OCI-LY3 (cell line): ENCODE data around the gene TBX6.

Source experiments
- H2AFZ ChIP-seq: fragments of 200-600, 300-600 bp; shearing (Covaris generic); 2 replicates; pipeline ENCODE4 v1.6.0; 2014; ENCODE audit warnings: antibody characterized with exemption, low read depth, low read length
- H3K27ac ChIP-seq: fragments of 200-600, 300-600 bp; sonication (generic); 2 replicates; pipeline ENCODE4 v1.5.1; 2014; ENCODE audit warnings: mild to moderate bottlenecking, low read length, moderate library complexity, mixed read lengths
- H3K27me3 ChIP-seq: fragments of 200-600, 300-600 bp; sonication (generic); 2 replicates; pipeline ENCODE4 v1.6.1; 2014; ENCODE audit warnings: low read depth, low read length, mixed read lengths
- H3K36me3 ChIP-seq: fragments of 200-600, 300-600 bp; sonication (generic); replicated peaks from 2 replicates; pipeline ENCODE3; 2014; ENCODE audit warnings: low read depth, low read length, mixed read lengths
- H3K4me1 ChIP-seq: fragments of 300-600, 200-600 bp; sonication (generic); 2 replicates; pipeline ENCODE4 v1.6.1; 2014; ENCODE audit warnings: low read length, mixed read lengths
- H3K4me2 ChIP-seq: fragments of 200-600, 300-600 bp; sonication (generic); 2 replicates; pipeline ENCODE4 v1.6.1; 2014; ENCODE audit warnings: low read length, mixed read lengths
- H3K4me3 ChIP-seq: fragments of 300-600, 200-600 bp; sonication (generic); 2 replicates; pipeline ENCODE4 v1.5.1; 2014; ENCODE audit warnings: antibody characterized with exemption, mild to moderate bottlenecking, low read length, moderate library complexity
- H3K79me2 ChIP-seq: fragments of 300-600, 200-600 bp; shearing (Covaris generic); 2 replicates; pipeline ENCODE4 v1.6.1; 2014; ENCODE audit warnings: mild to moderate bottlenecking, low read length, mixed read lengths
- H3K9ac ChIP-seq: fragments of 300-600, 200-600 bp; shearing (Covaris generic); 2 replicates; pipeline ENCODE4 v1.6.0; 2014; ENCODE audit warnings: mild to moderate bottlenecking, low read length, moderate library complexity
- H3K9me3 ChIP-seq: fragments of 200-600, 300-600 bp; shearing (Covaris generic); 2 replicates; pipeline ENCODE4 v1.6.1; 2014; ENCODE audit warnings: low read length, mixed read lengths; ENCODE audit not compliant: insufficient read depth
- H4K20me1 ChIP-seq: fragments of 200-600, 300-600 bp; sonication (generic); 2 replicates; pipeline ENCODE4 v1.6.1; 2016; ENCODE audit warnings: low read length, mixed read lengths; ENCODE audit not compliant: insufficient read depth
- EZH2phosphoT487 ChIP-seq: fragments of 200-600 bp; shearing (Covaris generic); IDR thresholded peaks from 2 replicates; pipeline ENCODE4 v1.6.1; 2018; ENCODE audit warnings: antibody characterized with exemption, mixed run types, low read depth
- TF ChIP-seq, protein P1 (sequence below): fragments of 200-600, 300-600 bp; sonication (generic); IDR thresholded peaks from 2 replicates; pipeline ENCODE4 v1.5.1; 2014; ENCODE audit warnings: antibody characterized with exemption, low read length, low read depth

Gene TBX6

DNA sequence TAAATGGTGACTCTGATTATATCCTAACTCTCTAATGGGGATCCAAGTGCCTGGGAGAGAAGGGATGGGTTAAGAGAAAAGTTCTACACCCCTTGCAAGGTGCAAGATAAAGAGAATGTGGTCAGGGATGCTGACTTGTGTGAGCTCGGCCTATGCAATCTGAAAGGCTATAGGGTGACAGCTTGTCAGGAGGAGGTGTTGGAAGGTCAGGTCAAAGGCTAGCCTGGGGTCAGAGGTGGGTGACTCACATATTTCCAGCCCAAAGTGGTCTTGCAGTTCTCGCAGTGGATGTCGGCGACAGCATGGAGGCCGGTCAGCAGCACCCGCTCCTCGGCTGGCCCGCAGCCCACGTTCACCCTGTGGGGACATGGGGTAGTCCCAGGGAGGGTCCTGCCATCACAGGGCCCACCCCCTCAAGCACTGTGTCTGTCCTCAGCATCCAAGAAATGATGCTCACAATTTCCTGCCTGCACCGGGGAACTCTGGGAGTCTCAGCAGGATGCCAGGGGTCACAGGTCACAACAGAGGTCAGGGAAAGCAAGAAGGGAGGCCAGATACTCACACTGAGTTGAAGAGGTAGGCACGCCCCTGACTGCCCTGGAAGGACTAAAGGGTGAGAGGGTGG is 2.9 kb upstream of the TBX6 start:
- no peak overlapping the region for H3K4me3 ChIP-seq
- H2AFZ ChIP-seq = no peak overlapping the region
- no peak overlapping the region for H3K9ac ChIP-seq
- H3K9me3 ChIP-seq = peaks cover 11% of the 10 kb centered on the region; the same call in 1 of the 2 replicates
- no peaks in the 10 kb centered on the region for H3K79me2 ChIP-seq
- no peak overlapping the region for H3K4me2 ChIP-seq
- peaks cover 7% of the 10 kb centered on the region for H3K4me1 ChIP-seq
- no peak overlapping the region for H3K27ac ChIP-seq
- H3K36me3 ChIP-seq = peaks cover 4% of the 10 kb centered on the region
- TF ChIP-seq EZH2phosphoT487 = no peak
- TF ChIP-seq, protein P1, sequence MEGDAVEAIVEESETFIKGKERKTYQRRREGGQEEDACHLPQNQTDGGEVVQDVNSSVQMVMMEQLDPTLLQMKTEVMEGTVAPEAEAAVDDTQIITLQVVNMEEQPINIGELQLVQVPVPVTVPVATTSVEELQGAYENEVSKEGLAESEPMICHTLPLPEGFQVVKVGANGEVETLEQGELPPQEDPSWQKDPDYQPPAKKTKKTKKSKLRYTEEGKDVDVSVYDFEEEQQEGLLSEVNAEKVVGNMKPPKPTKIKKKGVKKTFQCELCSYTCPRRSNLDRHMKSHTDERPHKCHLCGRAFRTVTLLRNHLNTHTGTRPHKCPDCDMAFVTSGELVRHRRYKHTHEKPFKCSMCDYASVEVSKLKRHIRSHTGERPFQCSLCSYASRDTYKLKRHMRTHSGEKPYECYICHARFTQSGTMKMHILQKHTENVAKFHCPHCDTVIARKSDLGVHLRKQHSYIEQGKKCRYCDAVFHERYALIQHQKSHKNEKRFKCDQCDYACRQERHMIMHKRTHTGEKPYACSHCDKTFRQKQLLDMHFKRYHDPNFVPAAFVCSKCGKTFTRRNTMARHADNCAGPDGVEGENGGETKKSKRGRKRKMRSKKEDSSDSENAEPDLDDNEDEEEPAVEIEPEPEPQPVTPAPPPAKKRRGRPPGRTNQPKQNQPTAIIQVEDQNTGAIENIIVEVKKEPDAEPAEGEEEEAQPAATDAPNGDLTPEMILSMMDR = no peak
- no peaks in the 10 kb centered on the region for H3K27me3 ChIP-seq
- no peaks in the 10 kb centered on the region for H4K20me1 ChIP-seq

DNA sequence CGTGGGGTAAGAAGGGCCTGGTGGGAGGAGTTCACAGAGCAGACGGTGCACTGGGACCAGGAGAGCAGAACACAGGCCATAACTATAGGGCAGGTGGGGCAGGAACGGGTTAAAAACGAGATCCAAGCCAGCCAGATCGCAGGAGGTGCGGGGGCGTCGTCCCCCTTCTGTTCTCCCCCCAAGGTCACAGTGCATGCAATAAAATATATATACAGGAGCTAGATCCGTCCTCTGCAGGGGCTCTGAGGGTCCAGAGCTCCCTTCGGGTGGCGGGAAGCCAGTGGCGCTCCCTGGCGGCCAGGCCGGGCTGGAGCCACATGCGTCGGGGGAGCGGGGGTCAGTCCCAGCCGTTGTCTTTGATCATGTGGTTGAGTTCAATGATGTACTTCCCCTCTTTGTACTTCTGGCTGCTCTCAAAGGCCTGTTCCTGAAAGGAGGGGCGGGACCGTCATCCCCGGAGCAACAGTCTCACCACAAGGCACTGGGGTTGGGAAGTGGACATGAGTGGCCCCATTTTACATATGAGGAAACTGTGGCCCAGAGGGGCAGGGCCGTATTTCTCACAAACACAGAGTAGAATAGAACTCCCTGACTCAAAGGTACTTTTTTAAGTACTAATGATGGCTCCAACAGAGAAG is 768 bp upstream of the TBX6 start:
- Histone ChIP-seq H3K36me3 (peaks cover 4% of the 10 kb centered on the region), H3K4me2 (peak overlapping the region; percentile 100), H3K9me3 (peaks cover 11% of the 10 kb centered on the region; the same call in 1 of the 2 replicates), H4K20me1 (no peaks in the 10 kb centered on the region), H3K4me3 (peak overlapping the region; percentile 99), H3K27ac (peak overlapping the region; percentile 85), H3K9ac (peak overlapping the region; percentile 100), H3K27me3 (no peaks in the 10 kb centered on the region), H3K4me1 (peaks cover 7% of the 10 kb centered on the region), H3K79me2 (no peaks in the 10 kb centered on the region), H2AFZ (peak overlapping the region; percentile 86)
- TF ChIP-seq, protein P1 = peak; percentile 82
- TF ChIP-seq EZH2phosphoT487 = no peak

DNA sequence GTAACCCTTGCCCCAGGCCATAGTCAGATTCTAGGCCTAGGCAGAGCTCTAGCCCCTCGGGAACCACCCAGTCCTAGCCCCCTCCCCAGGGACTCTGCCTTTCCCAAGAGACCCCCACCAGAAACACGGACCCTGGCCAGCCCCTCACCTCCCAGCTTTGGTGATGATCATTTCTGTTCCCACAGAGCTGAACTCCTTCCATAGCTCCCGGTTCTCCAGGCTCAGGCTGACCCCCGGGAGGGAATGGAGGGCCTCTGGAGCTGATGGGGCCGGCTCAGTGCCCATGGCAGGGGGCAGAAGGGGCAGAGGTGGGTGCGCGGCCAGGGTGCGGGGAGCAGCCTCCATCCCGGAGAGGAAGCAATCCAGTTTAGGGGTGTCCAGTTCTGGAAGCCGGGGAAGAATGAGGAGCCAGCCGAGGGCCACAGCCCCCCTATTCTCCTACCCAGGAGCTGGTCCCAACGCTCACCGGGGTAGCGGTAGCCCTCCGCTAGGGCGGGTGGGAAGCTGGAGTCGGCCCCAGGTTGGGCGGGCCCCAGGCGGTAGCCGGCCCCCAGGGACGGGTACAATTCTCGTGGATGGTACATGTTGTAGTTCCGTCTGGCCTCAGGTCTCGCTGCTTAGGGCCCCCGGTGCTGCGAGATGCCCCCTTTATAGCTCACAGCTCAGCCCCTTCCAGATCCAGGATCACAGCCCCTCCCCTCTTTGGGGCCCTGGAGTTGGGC is 953 bp downstream of the TBX6 start:
- Histone ChIP-seq H3K9me3 (no peaks in the 10 kb centered on the region), H3K36me3 (peaks cover 9% of the 10 kb centered on the region), H3K27ac (no peak overlapping the region), H3K27me3 (no peaks in the 10 kb centered on the region), H3K79me2 (no peaks in the 10 kb centered on the region), H3K4me2 (peak overlapping the region; percentile 77), H3K4me3 (peak overlapping the region; percentile 99), H3K4me1 (peaks cover 7% of the 10 kb centered on the region), H4K20me1 (no peaks in the 10 kb centered on the region), H3K9ac (peak overlapping the region; percentile 71), H2AFZ (peak overlapping the region; percentile 69; the same call in 1 of the 2 replicates)
- TF ChIP-seq, protein P1 = no peak
- TF ChIP-seq EZH2phosphoT487 = no peak
